H1 (cell line): Measurements from ENCODE around the gene HLF. TPM values are rescaled to one million over a fixed set of nuclear protein-coding genes. Genes with fewer than 3 reads are reported as not detected.

Experiments used
- CTCF ChIA-PET: fragments of 300-600 bp; sonication (Branson Sonifier 250); formaldehyde crosslinking; loops from one replicate; lab custom pipeline; 2021; ENCODE audit not compliant: partially characterized antibody; lab: Charles Lee
- POLR2A ChIA-PET: fragments of 300-600 bp; sonication (Branson Sonifier 250); formaldehyde crosslinking; loops from one replicate; lab custom pipeline; 2021; ENCODE audit warnings: inconsistent platforms; ENCODE audit not compliant: partially characterized antibody; lab: Charles Lee
- DNase-seq, 2 experiments: peaks; one replicate each; pipeline versions ENCODE4 v3.0.0 to v3.0.0-alpha.2; 2010 to 2022; ENCODE audit warnings: low spot score in 2 of 2, low read depth in 1 of 2, mixed read lengths in 1 of 2
- FAIRE-seq: peaks from 2 replicates; lab custom pipeline; 2011; peaks lifted over from hg19 to GRCh38; lab: Jason Lieb, UNC
- H2AFZ ChIP-seq: 2 replicates; pipeline ENCODE4 v1.8.1; 2012; ENCODE audit warnings: low read length, inconsistent platforms
- H2AK5ac ChIP-seq: 2 replicates; pipeline ENCODE4 v1.6.1; 2013; ENCODE audit warnings: low read depth, low read length
- H2BK120ac ChIP-seq: replicated peaks from 2 replicates; pipeline ENCODE3; 2013; ENCODE audit warnings: low read depth, low read length, inconsistent platforms
- H2BK12ac ChIP-seq: 2 replicates; pipeline ENCODE4 v1.6.1; 2013; ENCODE audit warnings: low read depth, low read length
- H2BK15ac ChIP-seq: 2 replicates; pipeline ENCODE4 v1.6.1; 2013; ENCODE audit warnings: low read length
- H2BK20ac ChIP-seq: 2 replicates; pipeline ENCODE4 v1.6.1; 2013; ENCODE audit warnings: low read length
- H2BK5ac ChIP-seq: 2 replicates; pipeline ENCODE4 v1.6.1; 2013; ENCODE audit warnings: low read depth, low read length
- H3K14ac ChIP-seq: 2 replicates; pipeline ENCODE4 v1.6.1; 2013; ENCODE audit warnings: inconsistent platforms; ENCODE audit not compliant: insufficient read length
- H3K18ac ChIP-seq: 2 replicates; pipeline ENCODE4 v1.6.1; 2013; ENCODE audit warnings: low read length; ENCODE audit errors: extremely low read depth
- H3K23ac ChIP-seq: 2 replicates; pipeline ENCODE4 v1.6.1; 2013; ENCODE audit warnings: inconsistent platforms; ENCODE audit not compliant: insufficient read length
- H3K23me2 ChIP-seq: 2 replicates; pipeline ENCODE4 v1.6.1; 2013; ENCODE audit warnings: low read depth, low read length
- H3K27ac ChIP-seq: 2 replicates; pipeline ENCODE4 v1.6.1; 2011; ENCODE audit warnings: low read depth, low read length, inconsistent platforms
- H3K27me3 ChIP-seq, 4 experiments: replicated peaks in 1 of 4; 1 replicate in 1 of 4; 2 replicates in 3 of 4; pipeline versions ENCODE4 v1.6.1 to v1.8.1; 2011 to 2013; ENCODE audit warnings: low read length in 3 of 4, mild to moderate bottlenecking in 3 of 4, inconsistent platforms in 2 of 4, mixed read lengths in 2 of 4, moderate library complexity in 1 of 4; ENCODE audit not compliant: control insufficient read depth in 3 of 4, insufficient read depth in 3 of 4; ENCODE audit errors: extremely low read depth in 1 of 4
- H3K36me3 ChIP-seq, 4 experiments: 2 replicates each; pipeline versions ENCODE4 v1.6.1 to v1.8.1; 2011 to 2013; ENCODE audit warnings: mild to moderate bottlenecking in 4 of 4, low read length in 3 of 4, moderate library complexity in 2 of 4, control low read depth in 1 of 4, inconsistent platforms in 1 of 4; ENCODE audit not compliant: insufficient read depth in 4 of 4, control insufficient read depth in 2 of 4
- H3K4ac ChIP-seq: replicated peaks from 2 replicates; pipeline ENCODE3; 2013; ENCODE audit warnings: low read length, low read depth, mixed read lengths, inconsistent platforms; ENCODE audit not compliant: insufficient read length
- H3K4me1 ChIP-seq, 4 experiments: replicated peaks in 1 of 4; 1 replicate in 1 of 4; 2 replicates in 3 of 4; pipeline versions ENCODE4 v1.6.1 to v1.8.1; 2011 to 2013; ENCODE audit warnings: low read length in 3 of 4, inconsistent platforms in 2 of 4, mixed read lengths in 1 of 4; ENCODE audit not compliant: insufficient read depth in 4 of 4, control insufficient read depth in 3 of 4
- H3K4me2 ChIP-seq, 2 experiments: 2 replicates each; pipeline versions ENCODE4 v1.6.1 to v1.8.1; 2011 to 2013; ENCODE audit warnings: low read depth in 2 of 2, low read length in 2 of 2, control low read depth in 1 of 2, inconsistent platforms in 1 of 2, mild to moderate bottlenecking in 1 of 2; ENCODE audit not compliant: insufficient read depth in 1 of 2
- H3K4me3 ChIP-seq, 4 experiments: fragments of 200-600, 300-600 bp in 1 of 4; sonication (generic), shearing (Covaris generic), sonication (Bioruptor Twin) in 1 of 4; 2 replicates each; pipeline versions ENCODE4 v1.5.1 to v1.8.1; 2011 to 2016; ENCODE audit warnings: low read length in 4 of 4, low read depth in 3 of 4, control low read depth in 2 of 4, inconsistent platforms in 2 of 4, mild to moderate bottlenecking in 2 of 4, mixed read lengths in 1 of 4, moderate library complexity in 1 of 4; ENCODE audit not compliant: insufficient read depth in 2 of 4; ENCODE audit errors: extremely low read depth in 1 of 4
- H3K56ac ChIP-seq: replicated peaks from 2 replicates; pipeline ENCODE3; 2013; ENCODE audit warnings: low read depth, mild to moderate bottlenecking, mixed read lengths, low read length, inconsistent platforms; ENCODE audit not compliant: insufficient read length
- H3K79me1 ChIP-seq: 2 replicates; pipeline ENCODE4 v1.6.1; 2013; ENCODE audit warnings: low read depth, low read length, control low read depth
- H3K79me2 ChIP-seq, 2 experiments: 2 replicates each; pipeline versions ENCODE4 v1.6.1 to v1.8.1; 2012 to 2013; ENCODE audit warnings: low read length in 2 of 2, mild to moderate bottlenecking in 2 of 2, inconsistent platforms in 1 of 2; ENCODE audit not compliant: insufficient read depth in 2 of 2, control insufficient read depth in 1 of 2
- H3K9ac ChIP-seq, 4 experiments: replicated peaks in 1 of 4; 1 replicate in 1 of 4; 2 replicates in 3 of 4; pipeline versions ENCODE4 v1.6.1 to v1.8.1; 2011 to 2013; ENCODE audit warnings: low read depth in 3 of 4, low read length in 3 of 4, control low read depth in 2 of 4, mild to moderate bottlenecking in 2 of 4, moderate library complexity in 2 of 4, inconsistent platforms in 1 of 4; ENCODE audit errors: extremely low read depth in 1 of 4
- H3K9me3 ChIP-seq, 2 experiments: 2 replicates each; pipeline versions ENCODE4 v1.6.1 to v1.8.1; 2012 to 2013; ENCODE audit warnings: mild to moderate bottlenecking in 2 of 2, moderate library complexity in 2 of 2, control low read depth in 1 of 2, inconsistent platforms in 1 of 2, low read depth in 1 of 2, low read length in 1 of 2, mixed read lengths in 1 of 2; ENCODE audit not compliant: insufficient read depth in 2 of 2
- H4K20me1 ChIP-seq, 2 experiments: replicated peaks in 1 of 2; 2 replicates each; pipeline versions ENCODE3 to v1.8.1; 2011 to 2013; ENCODE audit warnings: inconsistent platforms in 2 of 2, low read length in 2 of 2, mild to moderate bottlenecking in 1 of 2; ENCODE audit not compliant: insufficient read depth in 2 of 2, control insufficient read depth in 1 of 2
- H4K5ac ChIP-seq: 2 replicates; pipeline ENCODE4 v1.6.1; 2013; ENCODE audit warnings: low read length, low read depth, mixed read lengths, inconsistent platforms; ENCODE audit not compliant: insufficient read length
- H4K8ac ChIP-seq: 2 replicates; pipeline ENCODE4 v1.8.0; 2013; ENCODE audit warnings: mild to moderate bottlenecking, moderate library complexity, low read length, inconsistent platforms; ENCODE audit not compliant: insufficient read depth; ENCODE audit errors: extremely low read depth
- H4K91ac ChIP-seq: replicated peaks from 2 replicates; pipeline ENCODE3; 2013; ENCODE audit warnings: low read length, mixed read lengths, inconsistent platforms; ENCODE audit not compliant: insufficient read length
- CEBPB ChIP-seq: IDR thresholded peaks from 2 replicates; pipeline ENCODE4 v1.6.1; 2012; ENCODE audit warnings: low read depth, low read length
- CHD1 ChIP-seq: IDR thresholded peaks from 2 replicates; pipeline ENCODE4 v1.6.1; 2012; ENCODE audit warnings: low read depth, low read length, improper control_type of control experiment
- EP300 ChIP-seq, 2 experiments: IDR thresholded peaks; 1 replicate in 1 of 2; 2 replicates in 1 of 2; pipeline ENCODE4 v1.6.1; 2011 to 2012; ENCODE audit warnings: low read depth in 2 of 2, low read length in 2 of 2, mild to moderate bottlenecking in 2 of 2, borderline replicate concordance in 1 of 2, inconsistent platforms in 1 of 2, moderate library complexity in 1 of 2
- EZH2 ChIP-seq: fragments of 200-600 bp; sonication (generic); IDR thresholded peaks from 2 replicates; pipeline ENCODE4 v1.7.1; 2012; ENCODE audit warnings: low read depth, mild to moderate bottlenecking, moderate library complexity, low read length, inconsistent platforms; ENCODE audit not compliant: severe bottlenecking
- JUN ChIP-seq: IDR thresholded peaks from 2 replicates; pipeline ENCODE4 v1.6.1; 2011; ENCODE audit warnings: low read depth, mild to moderate bottlenecking, improper control_type of control experiment, low read length
- KDM5A ChIP-seq: fragments of 200-600 bp; IDR thresholded peaks from 2 replicates; pipeline ENCODE4 v1.7.1; 2012; ENCODE audit warnings: mild to moderate bottlenecking, low read length, inconsistent platforms, mixed read lengths
- MAFK ChIP-seq: IDR thresholded peaks from 2 replicates; pipeline ENCODE4 v1.6.1; 2012; ENCODE audit warnings: low read depth, mild to moderate bottlenecking, improper control_type of control experiment, low read length
- NRF1 ChIP-seq: IDR thresholded peaks from 2 replicates; pipeline ENCODE4 v1.6.1; 2011; ENCODE audit warnings: mild to moderate bottlenecking, low read depth, low read length, improper control_type of control experiment
- RBBP5 ChIP-seq: IDR thresholded peaks from 2 replicates; pipeline ENCODE4 v1.7.1; 2012; ENCODE audit warnings: low read depth, mild to moderate bottlenecking, inconsistent platforms, low read length, moderate library complexity, borderline replicate concordance
- RXRA ChIP-seq: IDR thresholded peaks from 2 replicates; pipeline ENCODE4 v1.6.1; 2011; ENCODE audit warnings: low read depth, mild to moderate bottlenecking, low read length, moderate library complexity; ENCODE audit not compliant: insufficient read depth
- SIRT6 ChIP-seq: IDR thresholded peaks from one replicate; pipeline ENCODE4 v1.7.1; 2012; ENCODE audit warnings: low read length, inconsistent platforms
- SRF ChIP-seq: IDR thresholded peaks from 2 replicates; pipeline ENCODE4 v1.6.1; 2011; ENCODE audit warnings: mild to moderate bottlenecking, low read depth, low read length, moderate library complexity
- WGBS, 2 experiments: shearing (Covaris generic) in 1 of 2; methylation state at CpG; one replicate each; pipeline versions ENCODE4 v1.1.6 to v1.1.7; 2013 to 2015; ENCODE audit warnings: low lambda C conversion rate in 2 of 2, mixed read lengths in 2 of 2, inconsistent platforms in 1 of 2, low coverage in 1 of 2, missing lambda C conversion rate in 1 of 2; ENCODE audit not compliant: insufficient replicate concordance in 2 of 2, insufficient coverage in 1 of 2, insufficient read length in 1 of 2; ENCODE audit errors: extremely low coverage in 1 of 2, missing lambda C conversion rate in 1 of 2; 5-methylcytosine and 5-hydroxymethylcytosine counted together
- polyA plus RNA-seq, 7 experiments: library from polyadenylated mRNA; depleted of rRNA in 3 of 7; stranded (reverse) in 5 of 7; unstranded in 2 of 7; fragments of >200 nt in 5 of 7; fragments of 200-250 nt in 2 of 7; gene quantifications; 1 replicate in 5 of 7; 2 replicates in 1 of 7; 4 replicates in 1 of 7; pipeline versions ENCODE4 v1.2.1 to v1.2.3, GENCODE V29; 2011 to 2013; ENCODE audit warnings: missing spikeins in 2 of 7, mixed read lengths in 2 of 7
- total RNA-seq: library from RNA; stranded (reverse); fragmentation: NEBNext Ultra II Directional; extraction: Animal tissue kit (Norgen Biotek cat#: 25700); gene quantifications from 2 replicates; pipeline ENCODE4 v1.2.1, GENCODE V29; 2021

The HLF gene
- total and polyA plus RNA-seq, 2 of the 8 experiments (the other 6 are each of a cell fraction or from before 2014, with no cell fraction given) = 0.39 to 0.60 TPM

DNA sequence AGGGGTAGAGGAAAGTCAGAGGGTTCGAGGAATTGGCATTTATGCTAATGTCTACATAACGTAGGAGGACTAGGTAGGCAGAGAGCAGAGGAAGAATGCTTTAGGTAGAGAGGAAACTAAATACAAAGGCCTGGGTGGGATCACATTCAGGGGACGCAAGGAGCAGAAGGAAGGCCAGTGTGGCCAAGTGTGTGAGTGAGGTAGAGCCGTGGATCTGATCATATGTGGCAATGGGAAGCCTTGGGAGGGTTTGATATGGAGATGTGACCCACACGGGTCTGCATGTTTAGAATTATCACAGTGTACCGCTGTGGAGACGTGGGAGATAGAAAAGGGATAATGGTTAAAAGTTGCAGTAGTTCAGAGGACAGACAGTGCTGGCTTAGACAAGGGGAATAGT lies 43.1 kb downstream of the HLF start:
- Histone ChIP-seq H2BK15ac (no peak overlapping the region), H3K23me2 (no peaks in the 10 kb centered on the region), H3K79me2 (no peaks in the 10 kb centered on the region), H3K18ac (no peak overlapping the region; the same call in 1 of the 2 replicates), H4K8ac (no peak overlapping the region), H3K23ac (no peak overlapping the region), H2BK12ac (no peak overlapping the region), H3K14ac (no peak overlapping the region), H3K9ac (no peak overlapping the region), H4K20me1 (no peaks in the 10 kb centered on the region), H2BK20ac (no peak overlapping the region), H3K27ac (no peak overlapping the region), H2AK5ac (no peak overlapping the region), H2BK120ac (no peak overlapping the region), H4K91ac (no peak overlapping the region), H3K4ac (no peak overlapping the region), H2AFZ (no peak overlapping the region), H3K79me1 (no peaks in the 10 kb centered on the region), H3K9me3 (no peaks in the 10 kb centered on the region), H4K5ac (no peak overlapping the region), H3K56ac (no peak overlapping the region), H3K4me2 (no peak overlapping the region), H2BK5ac (no peak overlapping the region), H3K36me3 (no peaks in the 10 kb centered on the region), H3K4me1 (peaks cover 0 to 4% (median 2%) of the 10 kb centered on the region in 4 experiments; a peak in 2 of 7 replicates), H3K4me3 (no peak overlapping the region), H3K27me3 (no peaks in the 10 kb centered on the region)
- TF ChIP-seq NRF1 (no peak), SIRT6 (no peak), SRF (no peak), CHD1 (no peak), EP300 (IDR thresholded peaks at IDR 0.05; ENCODE audit: borderline replicate concordance in 1 of 2, low read depth in 2 of 2, low read length in 2 of 2) (no peak), RBBP5 (no peak), JUN (no peak), EZH2 (no peak), MAFK (no peak), KDM5A (no peak), RXRA (no peak), CEBPB (no peak)
- FAIRE-seq = no peak
- DNase-seq = no peak
- CTCF ChIA-PET = interaction anchor here (1.0 to 1.9 kb wide), 2 partner anchors 10 to 11 kb away, joined by 3 to 9 read pairs; no protein-coding TSS in a partner anchor
- 84% methylated on average over 7 of the region's 7 CpGs; no CpG with 5 or more reads in 1 of the 2 experiments for WGBS, 2 experiments
- POLR2A ChIA-PET = no interaction called here
